ENCODE results near the gene PABPC1L2A.

DNA sequence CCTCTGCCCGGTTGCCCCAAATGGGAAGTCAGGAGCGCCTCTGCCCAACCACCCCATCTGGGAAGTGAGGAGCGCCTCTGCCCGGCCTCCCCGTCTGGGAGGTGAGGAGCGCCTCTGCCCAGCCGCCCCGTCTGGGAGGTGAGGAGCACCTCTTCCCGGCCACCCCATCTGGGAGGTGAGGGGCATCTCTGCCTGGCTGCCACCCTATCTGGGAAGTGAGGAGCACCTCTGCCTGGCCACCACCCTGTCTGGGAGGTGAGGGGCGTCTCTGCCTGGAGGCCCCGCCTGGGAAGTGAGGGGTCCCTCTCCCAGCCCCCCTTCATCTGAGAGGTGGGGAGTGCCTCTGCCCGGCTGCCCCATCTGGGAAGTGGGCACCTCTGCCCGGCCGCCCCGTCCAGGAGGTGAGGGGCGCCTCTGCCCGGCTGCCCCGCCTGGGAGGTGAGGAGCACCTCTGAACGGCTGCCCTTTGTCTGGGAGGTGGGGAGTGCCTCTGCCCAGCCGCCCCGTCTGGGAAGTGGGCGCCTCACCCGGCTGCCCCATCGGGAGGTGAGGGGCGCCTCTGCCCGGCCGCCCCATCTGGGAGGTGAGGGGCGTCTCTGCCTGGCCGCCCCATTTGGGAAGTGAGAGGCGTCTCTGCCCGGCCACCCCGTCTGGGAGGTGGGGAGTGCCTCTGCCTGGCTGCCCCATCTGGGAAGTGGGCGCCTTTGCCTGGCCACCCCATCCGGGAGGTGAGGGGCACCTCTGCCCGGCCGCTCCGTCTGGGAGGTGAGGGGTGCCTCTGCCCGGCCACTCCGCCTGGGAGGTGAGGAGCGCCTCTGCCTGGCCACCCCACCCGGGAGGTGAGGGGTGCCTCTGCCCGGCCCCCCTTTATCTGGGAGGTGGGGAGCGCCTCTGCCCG, 10.6 kb downstream of the PABPC1L2A start:
- no peak for TF ChIP-seq POLR2A (IDR thresholded peaks at IDR 0.05)
- TF ChIP-seq, protein P1, sequence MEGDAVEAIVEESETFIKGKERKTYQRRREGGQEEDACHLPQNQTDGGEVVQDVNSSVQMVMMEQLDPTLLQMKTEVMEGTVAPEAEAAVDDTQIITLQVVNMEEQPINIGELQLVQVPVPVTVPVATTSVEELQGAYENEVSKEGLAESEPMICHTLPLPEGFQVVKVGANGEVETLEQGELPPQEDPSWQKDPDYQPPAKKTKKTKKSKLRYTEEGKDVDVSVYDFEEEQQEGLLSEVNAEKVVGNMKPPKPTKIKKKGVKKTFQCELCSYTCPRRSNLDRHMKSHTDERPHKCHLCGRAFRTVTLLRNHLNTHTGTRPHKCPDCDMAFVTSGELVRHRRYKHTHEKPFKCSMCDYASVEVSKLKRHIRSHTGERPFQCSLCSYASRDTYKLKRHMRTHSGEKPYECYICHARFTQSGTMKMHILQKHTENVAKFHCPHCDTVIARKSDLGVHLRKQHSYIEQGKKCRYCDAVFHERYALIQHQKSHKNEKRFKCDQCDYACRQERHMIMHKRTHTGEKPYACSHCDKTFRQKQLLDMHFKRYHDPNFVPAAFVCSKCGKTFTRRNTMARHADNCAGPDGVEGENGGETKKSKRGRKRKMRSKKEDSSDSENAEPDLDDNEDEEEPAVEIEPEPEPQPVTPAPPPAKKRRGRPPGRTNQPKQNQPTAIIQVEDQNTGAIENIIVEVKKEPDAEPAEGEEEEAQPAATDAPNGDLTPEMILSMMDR (IDR thresholded peaks at IDR 0.05) = no peak
- no peak for TF ChIP-seq POLR2AphosphoS5 (IDR thresholded peaks at IDR 0.05)
